T-helper 17 cell (primary cell): ENCODE data around the gene TMEM200C. TPM values are rescaled to one million over a fixed set of nuclear protein-coding genes. Genes with fewer than 3 reads are reported as not detected.
"Not testable (repeated sequence)": the region's sequence is repeated elsewhere in the genome, so short reads cannot be mapped to it uniquely, and the experiment has no call there.

ENCODE experiments used
- ATAC-seq: fragments of 150-1000 bp; cut with Tn5 transposase; 2 replicates; pipeline ENCODE4 v1.10.0; 2021; ENCODE audit warnings: mild to moderate bottlenecking, moderate library complexity
- DNase-seq, 3 donors: peaks; one replicate each; pipeline versions ENCODE4 v3.0.0 to v3.0.0-alpha.2; 2020 to 2021
- H3K9me3 ChIP-seq: one replicate; pipeline ENCODE4 v1.7.0; 2013; ENCODE audit warnings: low read length, mild to moderate bottlenecking; ENCODE audit not compliant: control insufficient read depth, poor library complexity, severe bottlenecking
- H3K27ac Mint-ChIP-seq: one replicate; pipeline ENCODE4 v1.8.0; 2022; ENCODE audit warnings: mild to moderate bottlenecking, moderate library complexity, mixed read lengths
- H3K27me3 Mint-ChIP-seq: one replicate; pipeline ENCODE4 v1.8.0; 2022; ENCODE audit warnings: mixed read lengths
- H3K36me3 Mint-ChIP-seq: one replicate; pipeline ENCODE4 v1.8.0; 2022; ENCODE audit warnings: low read depth, mixed read lengths
- H3K4me1 Mint-ChIP-seq: one replicate; pipeline ENCODE4 v1.8.0; 2022; ENCODE audit warnings: mild to moderate bottlenecking, mixed read lengths
- H3K4me3 Mint-ChIP-seq: one replicate; pipeline ENCODE4 v1.8.0; 2022; ENCODE audit warnings: mild to moderate bottlenecking, moderate library complexity, mixed read lengths
- total RNA-seq, 4 donors: library from RNA in 2 of 4; stranded (reverse) in 2 of 4; gene quantifications; one replicate each; pipeline ENCODE4 v1.2.3 and lab custom pipeline; 2022 to 2026

TMEM200C gene
- total RNA-seq, 2 donors from 2014 or later = not detected

GRCh38 chr18:5884375-5884774, 10.9 kb downstream of the TMEM200C start:
- H3K27me3 Mint-ChIP-seq = peaks cover 23% of the 10 kb centered on the region
- H3K27ac Mint-ChIP-seq = no peak overlapping the region
- H3K9me3 ChIP-seq = no peaks in the 10 kb centered on the region
- ATAC-seq = no peak
- H3K36me3 Mint-ChIP-seq = no peaks in the 10 kb centered on the region
- no peak for DNase-seq
- no peak overlapping the region for H3K4me3 Mint-ChIP-seq
- H3K4me1 Mint-ChIP-seq = no peaks in the 10 kb centered on the region

- H3K9me3 ChIP-seq = no peaks in the 10 kb centered on the region
- DNase-seq (no peak), ATAC-seq (no peak)
- Mint-ChIP-seq H3K27me3 (peaks cover 11% of the 10 kb centered on the region), H3K36me3 (no peaks in the 10 kb centered on the region), H3K4me3 (no peak overlapping the region), H3K27ac (no peak overlapping the region), H3K4me1 (no peaks in the 10 kb centered on the region)
Measured at GRCh38 chr18:5879479-5879882, 15.8 kb downstream of the TMEM200C start.

- no peak for ATAC-seq
- no peaks in the 10 kb centered on the region for H3K4me1 Mint-ChIP-seq
- H3K27me3 Mint-ChIP-seq = peaks cover 11% of the 10 kb centered on the region
- no peak overlapping the region for H3K27ac Mint-ChIP-seq
- H3K4me3 Mint-ChIP-seq = no peak overlapping the region
- H3K36me3 Mint-ChIP-seq = no peaks in the 10 kb centered on the region
- no peak for DNase-seq
- H3K9me3 ChIP-seq = no peaks in the 10 kb centered on the region
Measured at GRCh38 chr18:5876891-5877290, 18.4 kb downstream of the TMEM200C start.

- no peak overlapping the region for H3K4me3 Mint-ChIP-seq
- H3K4me1 Mint-ChIP-seq = no peaks in the 10 kb centered on the region
- H3K27me3 Mint-ChIP-seq = peaks cover 11% of the 10 kb centered on the region
- H3K9me3 ChIP-seq = no peaks in the 10 kb centered on the region
- H3K36me3 Mint-ChIP-seq = no peaks in the 10 kb centered on the region
- DNase-seq = no peak
- H3K27ac Mint-ChIP-seq = no peak overlapping the region
- no peak for ATAC-seq
Measured at GRCh38 chr18:5874336-5874735, 21.0 kb downstream of the TMEM200C start.

- no peaks in the 10 kb centered on the region for H3K36me3 Mint-ChIP-seq
Measured at GRCh38 chr18:5872886-5873285, 22.4 kb downstream of the TMEM200C start.

GRCh38 chr18:5871426-5871825, 23.9 kb downstream of the TMEM200C start:
- H3K9me3 ChIP-seq = no peaks in the 10 kb centered on the region
- no peak overlapping the region for H3K4me3 Mint-ChIP-seq
- H3K4me1 Mint-ChIP-seq = no peaks in the 10 kb centered on the region
- H3K27me3 Mint-ChIP-seq = no peaks in the 10 kb centered on the region
- no peaks in the 10 kb centered on the region for H3K36me3 Mint-ChIP-seq
- DNase-seq (no peak), ATAC-seq (no peak)
- H3K27ac Mint-ChIP-seq = no peak overlapping the region

More at GRCh38 chr18:5872886-5873285, 22.4 kb downstream of the TMEM200C start:
- H3K27ac Mint-ChIP-seq = no peak overlapping the region
- no peak overlapping the region for H3K4me3 Mint-ChIP-seq
- no peaks in the 10 kb centered on the region for H3K4me1 Mint-ChIP-seq
- H3K9me3 ChIP-seq = no peaks in the 10 kb centered on the region
- no peak for ATAC-seq
- H3K27me3 Mint-ChIP-seq = no peaks in the 10 kb centered on the region
- DNase-seq = no peak

- H3K27me3 Mint-ChIP-seq = no peaks in the 10 kb centered on the region
- H3K4me1 Mint-ChIP-seq = no peaks in the 10 kb centered on the region
- ATAC-seq = no peak
Measured at GRCh38 chr18:5868218-5868854, 27.0 kb downstream of the TMEM200C start.

GRCh38 chr18:5865521-5865920, 29.8 kb downstream of the TMEM200C start:
- no peaks in the 10 kb centered on the region for H3K36me3 Mint-ChIP-seq
- no peak overlapping the region for H3K4me3 Mint-ChIP-seq
- H3K27ac Mint-ChIP-seq = no peak overlapping the region

More at GRCh38 chr18:5868218-5868854, 27.0 kb downstream of the TMEM200C start:
- Mint-ChIP-seq H3K36me3 (no peaks in the 10 kb centered on the region), H3K27ac (no peak overlapping the region), H3K4me3 (no peak overlapping the region)
- no peak for DNase-seq
- no peaks in the 10 kb centered on the region for H3K9me3 ChIP-seq

GRCh38 chr18:5862127-5862526, 33.2 kb downstream of the TMEM200C start:
- H3K4me1 Mint-ChIP-seq, H3K36me3 Mint-ChIP-seq, H3K4me3 Mint-ChIP-seq, ATAC-seq, H3K9me3 ChIP-seq, H3K27ac Mint-ChIP-seq, DNase-seq, H3K27me3 Mint-ChIP-seq: not testable (repeated sequence)

More at GRCh38 chr18:5865521-5865920, 29.8 kb downstream of the TMEM200C start:
- Mint-ChIP-seq H3K27me3 (no peaks in the 10 kb centered on the region), H3K4me1 (no peaks in the 10 kb centered on the region)
- H3K9me3 ChIP-seq = no peaks in the 10 kb centered on the region
- ATAC-seq (no peak), DNase-seq (no peak)

- H3K9me3 ChIP-seq = no peaks in the 10 kb centered on the region
Measured at GRCh38 chr18:5857180-5857579, 38.1 kb downstream of the TMEM200C start.

GRCh38 chr18:5853253-5853652, 42.1 kb downstream of the TMEM200C start:
- H3K4me1 Mint-ChIP-seq = no peaks in the 10 kb centered on the region
- ATAC-seq (no peak), DNase-seq (no peak)
- H3K27ac Mint-ChIP-seq = no peak overlapping the region
- H3K9me3 ChIP-seq = no peaks in the 10 kb centered on the region
- H3K27me3 Mint-ChIP-seq = peaks cover 8% of the 10 kb centered on the region
- no peak overlapping the region for H3K4me3 Mint-ChIP-seq
- no peaks in the 10 kb centered on the region for H3K36me3 Mint-ChIP-seq

More at GRCh38 chr18:5857180-5857579, 38.1 kb downstream of the TMEM200C start:
- Mint-ChIP-seq H3K4me1 (no peaks in the 10 kb centered on the region), H3K27me3 (peaks cover 8% of the 10 kb centered on the region), H3K36me3 (no peaks in the 10 kb centered on the region), H3K4me3 (no peak overlapping the region), H3K27ac (no peak overlapping the region)
- no peak for ATAC-seq
- no peak for DNase-seq

GRCh38 chr18:5851998-5852397, 43.3 kb downstream of the TMEM200C start:
- no peaks in the 10 kb centered on the region for H3K36me3 Mint-ChIP-seq
- no peaks in the 10 kb centered on the region for H3K4me1 Mint-ChIP-seq
- H3K27me3 Mint-ChIP-seq = peaks cover 8% of the 10 kb centered on the region
- H3K27ac Mint-ChIP-seq = no peak overlapping the region
- DNase-seq (no peak), ATAC-seq (no peak)
- H3K4me3 Mint-ChIP-seq = no peak overlapping the region
- no peaks in the 10 kb centered on the region for H3K9me3 ChIP-seq

- DNase-seq = no peak
- Mint-ChIP-seq H3K4me3 (no peak overlapping the region), H3K4me1 (peaks cover 2% of the 10 kb centered on the region), H3K36me3 (peaks cover 2% of the 10 kb centered on the region), H3K27ac (no peak overlapping the region), H3K27me3 (peaks cover 7% of the 10 kb centered on the region)
- ATAC-seq = no peak
- no peaks in the 10 kb centered on the region for H3K9me3 ChIP-seq
Measured at GRCh38 chr18:5842653-5843052, 52.7 kb downstream of the TMEM200C start.

GRCh38 chr18:5841518-5841917, 53.8 kb downstream of the TMEM200C start:
- Mint-ChIP-seq H3K27ac (no peak overlapping the region), H3K4me3 (no peak overlapping the region), H3K36me3 (peaks cover 2% of the 10 kb centered on the region), H3K4me1 (peaks cover 2% of the 10 kb centered on the region), H3K27me3 (peaks cover 7% of the 10 kb centered on the region)
- no peaks in the 10 kb centered on the region for H3K9me3 ChIP-seq
- ATAC-seq = no peak
- DNase-seq = no peak
